ENCODE data around the gene SLC5A10.
"Not testable (repeated sequence)": the region's sequence is repeated elsewhere in the genome, so short reads cannot be mapped to it uniquely, and the experiment has no call there.

Gene SLC5A10

GRCh38 chr17:19021622-19022083, 69.7 kb downstream of the SLC5A10 start:
- no peak for DNase-seq

- no peak for DNase-seq
These were observed 70.2 kb downstream of the SLC5A10 start for GRCh38 chr17:19022128-19022527.

- DNase-seq = no peak
These were observed 70.8 kb downstream of the SLC5A10 start for GRCh38 chr17:19022747-19023146.

- no peak for DNase-seq
These were observed 71.4 kb downstream of the SLC5A10 start for GRCh38 chr17:19023209-19023999.

- no peak for DNase-seq
These were observed 72.4 kb downstream of the SLC5A10 start for GRCh38 chr17:19024101-19025078.

- not testable (repeated sequence) for DNase-seq
These were observed 76.7 kb downstream of the SLC5A10 start for GRCh38 chr17:19028671-19029070.

GRCh38 chr17:19029740-19030139, 77.8 kb downstream of the SLC5A10 start:
- DNase-seq = not testable (repeated sequence)

GRCh38 chr17:19030771-19031449, 78.9 kb downstream of the SLC5A10 start:
- DNase-seq = not testable (repeated sequence)

- not testable (repeated sequence) for DNase-seq
These were observed 79.8 kb downstream of the SLC5A10 start for GRCh38 chr17:19031729-19032128.

GRCh38 chr17:19032377-19032988, 80.5 kb downstream of the SLC5A10 start:
- not testable (repeated sequence) for DNase-seq

- DNase-seq = not testable (repeated sequence)
These were observed 84.2 kb downstream of the SLC5A10 start for GRCh38 chr17:19036186-19036585.

- not testable (repeated sequence) for DNase-seq
These were observed 85.6 kb downstream of the SLC5A10 start for GRCh38 chr17:19037547-19037946.

- DNase-seq = not testable (repeated sequence)
These were observed 86.0 kb downstream of the SLC5A10 start for GRCh38 chr17:19038007-19038406.

- DNase-seq = not testable (repeated sequence)
These were observed 86.8 kb downstream of the SLC5A10 start for GRCh38 chr17:19038730-19039129.

- DNase-seq = not testable (repeated sequence)
These were observed 88.4 kb downstream of the SLC5A10 start for GRCh38 chr17:19040350-19040749.

- DNase-seq = not testable (repeated sequence)
These were observed 89.9 kb downstream of the SLC5A10 start for GRCh38 chr17:19041871-19042270.

GRCh38 chr17:19042369-19042768, 90.4 kb downstream of the SLC5A10 start:
- DNase-seq = not testable (repeated sequence)

GRCh38 chr17:19043032-19043431, 91.1 kb downstream of the SLC5A10 start:
- DNase-seq = not testable (repeated sequence)

GRCh38 chr17:19044643-19045042, 92.7 kb downstream of the SLC5A10 start:
- not testable (repeated sequence) for DNase-seq

- DNase-seq = not testable (repeated sequence)
These were observed 94.9 kb downstream of the SLC5A10 start, which contains the start of gene GRAP for GRCh38 chr17:19046782-19047375. Gene GRAP, minus strand, starts transcription at chr17:19046957. Its CDS starts 31 bp downstream, at chr17:19046926.

- DNase-seq = not testable (repeated sequence)
These were observed 95.5 kb downstream of the SLC5A10 start for GRCh38 chr17:19047510-19047909.

GRCh38 chr17:19048826-19049225, 96.9 kb downstream of the SLC5A10 start:
- not testable (repeated sequence) for DNase-seq
